Stomach smooth muscle (tissue), 2 donors: ENCODE measurements around the gene LHFPL3.
"Not testable (repeated sequence)": the region's sequence is repeated elsewhere in the genome, so short reads cannot be mapped to it uniquely, and the experiment has no call there.

ENCODE experiments used
- H3K27ac ChIP-seq: one replicate; pipeline ENCODE4 v1.7.0; 2013; ENCODE audit warnings: mild to moderate bottlenecking, low read length, inconsistent platforms
- H3K27me3 ChIP-seq, 2 donors: one replicate each; pipeline ENCODE4 v1.7.0; 2013; ENCODE audit warnings: low read length in 2 of 2; ENCODE audit not compliant: insufficient read depth in 2 of 2, control insufficient read depth in 1 of 2
- H3K36me3 ChIP-seq, 2 donors: one replicate each; pipeline ENCODE4 v1.7.0; 2013; ENCODE audit warnings: low read length in 2 of 2; ENCODE audit not compliant: control insufficient read depth in 2 of 2, insufficient read depth in 2 of 2
- H3K4me1 ChIP-seq: one replicate; pipeline ENCODE4 v1.7.0; 2013; ENCODE audit warnings: low read length; ENCODE audit not compliant: control insufficient read depth, insufficient read depth
- H3K4me3 ChIP-seq, 2 donors: one replicate each; pipeline ENCODE4 v1.7.0; 2013; ENCODE audit warnings: low read length in 2 of 2
- H3K9ac ChIP-seq, 2 donors: one replicate each; pipeline ENCODE4 v1.7.0; 2013; ENCODE audit warnings: low read length in 2 of 2, mild to moderate bottlenecking in 1 of 2
- H3K9me3 ChIP-seq, 2 donors: one replicate each; pipeline ENCODE4 v1.7.0; 2013; ENCODE audit warnings: low read length in 2 of 2; ENCODE audit not compliant: control insufficient read depth in 2 of 2
- donor health status: healthy.
- donor health status: Pancreatic carcinoma.

LHFPL3 gene

DNA sequence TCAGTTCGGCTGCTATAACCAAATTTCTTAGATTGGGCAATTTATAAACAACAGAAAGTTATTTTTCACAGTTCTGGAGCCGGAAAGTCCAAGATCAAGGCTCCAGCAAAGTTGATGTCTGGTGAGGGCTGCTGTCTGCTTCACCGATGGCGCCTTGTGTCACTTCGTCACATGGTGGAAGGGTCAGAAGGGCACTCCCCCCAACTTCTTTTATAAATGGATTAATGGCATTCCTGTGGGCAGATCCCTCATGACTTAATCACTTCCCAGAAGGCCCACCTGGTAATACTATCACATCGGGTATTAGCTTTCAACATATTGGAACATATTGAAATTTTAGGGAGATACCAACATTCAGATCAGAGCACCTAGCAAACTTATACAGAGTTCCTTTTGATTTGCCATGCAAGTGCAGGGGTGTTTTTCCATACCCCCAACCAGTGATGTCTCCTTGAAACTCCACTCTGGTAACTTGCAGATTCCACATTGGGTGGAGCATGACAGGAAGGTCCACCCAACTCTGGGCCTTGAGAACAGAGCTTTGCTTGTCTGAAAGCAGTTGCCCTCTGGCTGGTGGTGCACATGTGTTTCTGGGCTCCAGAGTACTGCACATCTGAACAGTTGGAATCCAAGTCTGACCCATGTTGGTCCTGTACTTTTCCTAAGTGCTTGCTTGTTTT lies 600.5 kb downstream of the LHFPL3 start:
- Histone ChIP-seq H3K27ac (no peak overlapping the region), H3K9ac (no peak overlapping the region), H3K4me1 (peaks cover 10% of the 10 kb centered on the region), H3K36me3 (no peaks in the 10 kb centered on the region), H3K9me3 (no peaks in the 10 kb centered on the region), H3K4me3 (no peak overlapping the region), H3K27me3 (no peaks in the 10 kb centered on the region)

DNA sequence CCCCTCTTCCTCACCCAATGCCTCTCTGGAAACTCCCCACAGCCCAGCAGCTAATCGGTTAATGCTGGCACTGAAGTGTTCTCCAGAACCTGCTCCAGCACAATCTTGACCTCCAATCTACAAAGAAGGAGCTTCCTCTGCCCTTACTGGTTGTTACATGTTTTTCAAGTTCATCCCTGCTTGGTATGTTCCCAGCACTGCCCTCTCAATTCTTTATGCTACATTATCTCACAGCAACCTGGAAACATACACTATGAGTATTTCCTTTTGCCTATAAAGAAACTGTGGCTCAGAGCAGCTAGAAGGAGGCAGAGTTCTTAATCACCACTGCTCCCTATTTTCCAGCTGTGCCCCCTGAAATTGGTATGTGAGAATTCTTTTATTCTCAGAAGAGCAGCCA lies 601.5 kb downstream of the LHFPL3 start:
- Histone ChIP-seq H3K27me3 (no peaks in the 10 kb centered on the region), H3K4me1 (peaks cover 10% of the 10 kb centered on the region), H3K9me3 (no peaks in the 10 kb centered on the region), H3K27ac (no peak overlapping the region), H3K9ac (no peak overlapping the region), H3K4me3 (no peak overlapping the region), H3K36me3 (no peaks in the 10 kb centered on the region)

DNA sequence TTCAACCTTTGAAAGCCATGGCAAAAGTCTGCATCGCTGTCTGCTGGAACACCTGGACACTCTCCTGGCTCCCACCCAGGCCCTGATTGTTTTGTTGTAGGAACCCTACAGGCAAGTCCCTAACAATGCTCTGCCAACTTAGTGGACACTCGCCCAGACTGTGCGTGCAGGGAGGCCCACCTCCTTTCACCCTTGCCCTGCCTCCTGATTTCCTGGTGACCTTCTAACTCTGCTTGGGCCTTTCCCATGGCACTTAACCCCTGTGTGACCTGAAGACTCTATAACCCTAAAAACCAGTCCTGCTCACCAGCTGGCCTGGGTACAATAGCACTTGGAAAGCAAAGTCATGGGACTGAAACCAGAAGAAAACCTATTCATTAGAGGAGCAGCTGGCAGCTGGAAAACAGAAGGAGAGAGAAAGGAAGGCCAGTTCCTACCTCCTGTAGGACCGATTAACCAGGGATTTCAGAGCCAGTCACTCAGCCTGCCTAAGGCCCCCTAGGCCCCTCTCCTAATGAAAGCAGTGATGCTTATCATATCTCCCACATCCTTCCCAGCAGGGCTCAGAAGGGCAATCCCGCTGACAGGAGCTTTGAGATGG lies 602.9 kb downstream of the LHFPL3 start:
- Histone ChIP-seq H3K36me3 (no peaks in the 10 kb centered on the region), H3K9ac (peak overlapping the region in 1 of 2 donors; percentile 29), H3K9me3 (no peaks in the 10 kb centered on the region), H3K4me1 (peaks cover 10% of the 10 kb centered on the region), H3K27ac (no peak overlapping the region), H3K27me3 (no peaks in the 10 kb centered on the region), H3K4me3 (no peak overlapping the region)

DNA sequence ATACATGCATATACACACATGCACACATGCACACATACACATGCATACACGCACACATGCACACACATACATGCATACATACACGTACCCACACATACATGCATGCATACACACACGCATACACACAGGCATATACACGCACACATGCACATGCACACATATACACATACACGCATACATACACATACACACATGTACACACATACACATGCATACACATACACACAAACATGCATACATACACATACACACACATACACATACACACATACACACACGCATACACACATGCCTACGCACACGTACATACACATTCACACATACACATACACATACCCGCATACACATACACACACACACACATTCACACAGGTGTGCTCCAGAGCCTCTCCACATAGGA lies 604.6 kb downstream of the LHFPL3 start:
- no peaks in the 10 kb centered on the region for H3K9me3 ChIP-seq
- H3K36me3 ChIP-seq = no peaks in the 10 kb centered on the region
- no peak overlapping the region for H3K4me3 ChIP-seq
- no peak overlapping the region for H3K27ac ChIP-seq
- no peak overlapping the region for H3K9ac ChIP-seq
- peaks cover 10% of the 10 kb centered on the region for H3K4me1 ChIP-seq
- no peaks in the 10 kb centered on the region for H3K27me3 ChIP-seq

DNA sequence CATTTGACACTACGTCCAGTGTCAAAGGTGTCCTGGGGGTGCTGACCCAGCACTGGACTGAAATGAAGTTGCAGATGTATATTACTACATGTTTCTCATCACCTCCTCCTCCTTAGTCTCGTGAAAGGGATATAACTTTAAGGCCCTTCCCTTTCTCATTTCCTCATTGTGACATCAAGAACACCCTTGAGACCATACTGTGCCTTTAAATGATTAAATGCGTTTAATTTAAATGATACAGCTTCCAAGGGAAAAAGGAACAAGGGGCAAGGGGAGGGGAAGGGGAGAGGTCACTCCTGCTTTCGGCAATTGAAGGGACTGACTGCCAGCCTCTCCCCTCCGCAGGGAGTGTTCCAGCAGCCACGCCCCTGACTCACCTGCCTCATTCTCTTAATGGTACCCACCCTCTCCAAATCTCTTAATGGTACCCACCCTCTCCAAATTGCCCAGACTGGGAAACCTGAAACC lies 605.2 kb downstream of the LHFPL3 start:
- Histone ChIP-seq H3K9ac (no peak overlapping the region), H3K9me3 (no peaks in the 10 kb centered on the region), H3K4me3 (no peak overlapping the region), H3K27me3 (no peaks in the 10 kb centered on the region), H3K27ac (no peak overlapping the region), H3K36me3 (no peaks in the 10 kb centered on the region), H3K4me1 (peaks cover 10% of the 10 kb centered on the region)

DNA sequence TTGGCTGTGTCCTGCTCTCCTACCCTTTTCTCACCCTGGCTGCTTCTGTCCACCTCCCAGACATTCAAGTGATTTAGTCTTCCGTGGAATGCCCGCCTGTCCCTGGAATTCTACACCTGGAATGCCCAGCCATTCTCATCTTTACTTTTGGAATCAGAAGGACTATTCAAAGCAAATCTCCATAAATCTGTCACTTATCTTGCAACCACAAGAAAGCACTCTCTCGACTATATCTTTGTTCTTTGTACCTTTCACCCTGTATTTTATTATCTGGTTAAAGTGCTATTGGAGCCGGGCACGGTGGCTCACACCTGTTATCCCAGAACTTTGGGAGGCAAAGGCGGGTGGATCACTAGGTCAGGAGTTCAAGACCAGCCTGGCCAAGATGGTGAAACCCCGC lies 606.3 kb downstream of the LHFPL3 start:
- Histone ChIP-seq H3K27ac (no peak overlapping the region), H3K9me3 (no peaks in the 10 kb centered on the region), H3K4me1 (peaks cover 10% of the 10 kb centered on the region), H3K4me3 (no peak overlapping the region), H3K9ac (no peak overlapping the region), H3K36me3 (no peaks in the 10 kb centered on the region), H3K27me3 (no peaks in the 10 kb centered on the region)

DNA sequence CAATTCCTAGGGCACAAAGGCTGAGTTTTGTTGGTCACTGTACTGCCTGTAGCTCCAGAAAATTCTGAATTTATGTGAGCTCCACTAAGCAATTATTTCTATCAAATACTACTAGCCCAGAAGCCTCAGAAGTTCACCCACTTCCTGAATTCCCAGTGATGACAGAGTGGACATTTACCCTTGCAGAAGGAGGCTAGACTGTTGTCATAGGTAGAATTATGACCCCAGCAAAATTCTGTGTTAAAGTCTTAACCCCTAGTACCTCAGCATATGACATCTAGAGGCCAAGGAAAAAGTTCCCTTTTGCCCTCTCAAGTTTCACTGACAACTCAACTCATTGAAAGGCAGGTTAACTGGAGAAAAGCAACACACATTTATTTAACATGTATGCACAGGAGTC lies 606.9 kb downstream of the LHFPL3 start:
- peaks cover 7% of the 10 kb centered on the region for H3K4me1 ChIP-seq
- no peak overlapping the region for H3K9ac ChIP-seq
- no peaks in the 10 kb centered on the region for H3K36me3 ChIP-seq
- no peaks in the 10 kb centered on the region for H3K27me3 ChIP-seq
- H3K9me3 ChIP-seq = no peaks in the 10 kb centered on the region
- no peak overlapping the region for H3K4me3 ChIP-seq
- H3K27ac ChIP-seq = no peak overlapping the region

DNA sequence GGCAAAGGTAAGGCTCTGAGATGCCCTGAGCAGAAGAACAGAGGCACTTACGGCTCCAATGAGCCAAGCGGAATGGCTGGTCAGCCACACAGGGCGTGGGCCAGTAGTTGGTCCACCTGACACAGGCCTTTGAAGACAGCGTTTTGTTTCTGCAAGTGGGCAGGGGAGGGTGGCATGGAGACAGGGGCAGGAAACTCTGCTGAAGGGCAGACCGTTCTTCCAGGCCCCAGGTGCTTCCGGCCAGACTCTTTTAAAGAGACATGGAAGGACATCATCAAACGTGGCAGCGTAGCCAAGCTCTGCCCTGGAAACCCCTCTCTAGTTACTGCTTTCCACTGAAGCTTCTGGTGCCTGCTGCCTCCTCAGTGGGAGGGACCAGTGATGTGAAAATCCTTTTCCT lies 608.1 kb downstream of the LHFPL3 start:
- Histone ChIP-seq H3K9me3 (no peaks in the 10 kb centered on the region), H3K9ac (no peak overlapping the region), H3K27ac (no peak overlapping the region), H3K4me3 (no peak overlapping the region), H3K36me3 (no peaks in the 10 kb centered on the region), H3K27me3 (no peaks in the 10 kb centered on the region), H3K4me1 (peaks cover under 1% of the 10 kb centered on the region)

DNA sequence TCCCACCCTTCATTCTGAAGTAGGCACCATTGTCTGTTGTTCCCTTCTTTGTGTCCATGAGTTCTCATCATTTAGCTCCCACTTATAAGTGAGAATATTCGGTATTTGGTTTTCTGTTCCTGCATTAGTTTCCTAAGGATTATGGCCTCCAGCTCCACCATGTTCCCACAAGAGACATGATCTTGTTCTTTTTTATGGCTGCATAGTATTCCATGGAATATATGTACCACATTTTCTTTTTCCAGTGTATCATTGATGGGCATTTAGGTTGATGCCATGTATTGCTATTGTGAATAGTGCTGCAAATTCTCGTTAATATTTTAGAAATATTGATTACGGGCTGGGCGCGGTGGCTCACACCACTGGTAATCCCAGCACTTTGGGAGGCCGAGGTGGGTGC lies 609.1 kb downstream of the LHFPL3 start:
- not testable (repeated sequence) for H3K36me3 ChIP-seq, H3K9me3 ChIP-seq, H3K4me1 ChIP-seq, H3K27ac ChIP-seq, H3K27me3 ChIP-seq, H3K9ac ChIP-seq, H3K4me3 ChIP-seq

DNA sequence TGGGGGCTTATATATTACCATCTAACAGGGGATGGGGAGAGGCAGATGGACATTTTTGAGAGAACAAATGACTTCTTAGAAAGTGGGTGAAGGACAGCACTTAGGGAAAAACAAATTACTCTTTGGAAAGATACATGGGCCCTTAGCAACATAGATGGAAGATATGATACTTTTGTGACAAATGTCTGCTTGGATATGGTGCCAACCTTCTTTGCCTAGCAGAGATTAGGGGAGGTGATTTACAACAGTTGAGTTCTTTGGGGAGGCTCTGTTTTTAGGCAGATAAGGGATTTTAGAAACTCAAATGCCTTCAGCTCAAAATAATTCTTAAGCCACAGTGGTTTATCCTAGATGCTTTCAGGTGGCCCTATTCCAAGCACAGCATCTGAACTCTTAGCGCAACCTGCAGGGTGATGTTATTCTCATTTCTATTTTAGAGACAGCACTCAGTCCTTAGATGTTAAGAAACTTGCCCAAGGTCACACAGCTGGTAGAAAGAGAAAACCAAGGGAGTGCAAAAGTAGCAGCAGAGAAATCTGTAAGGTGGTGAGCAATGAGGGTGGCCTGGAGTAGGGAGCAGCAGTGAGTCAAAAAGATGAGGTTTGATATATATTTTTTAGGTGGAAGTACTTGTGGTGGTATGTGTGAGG lies 610.5 kb downstream of the LHFPL3 start:
- H3K9ac ChIP-seq = no peak overlapping the region
- no peak overlapping the region for H3K27ac ChIP-seq
- peaks cover 5% of the 10 kb centered on the region for H3K4me1 ChIP-seq
- no peaks in the 10 kb centered on the region for H3K9me3 ChIP-seq
- no peak overlapping the region for H3K4me3 ChIP-seq
- no peaks in the 10 kb centered on the region for H3K36me3 ChIP-seq
- no peaks in the 10 kb centered on the region for H3K27me3 ChIP-seq
